ENCODE measurements around the gene SLC2A4RG. TPM values are rescaled to one million over a fixed set of nuclear protein-coding genes. Genes with fewer than 3 reads are reported as not detected.

The SLC2A4RG gene
- total RNA-seq, 2 donors from 2014 or later, result 41.2 to 48.0 TPM

DNA sequence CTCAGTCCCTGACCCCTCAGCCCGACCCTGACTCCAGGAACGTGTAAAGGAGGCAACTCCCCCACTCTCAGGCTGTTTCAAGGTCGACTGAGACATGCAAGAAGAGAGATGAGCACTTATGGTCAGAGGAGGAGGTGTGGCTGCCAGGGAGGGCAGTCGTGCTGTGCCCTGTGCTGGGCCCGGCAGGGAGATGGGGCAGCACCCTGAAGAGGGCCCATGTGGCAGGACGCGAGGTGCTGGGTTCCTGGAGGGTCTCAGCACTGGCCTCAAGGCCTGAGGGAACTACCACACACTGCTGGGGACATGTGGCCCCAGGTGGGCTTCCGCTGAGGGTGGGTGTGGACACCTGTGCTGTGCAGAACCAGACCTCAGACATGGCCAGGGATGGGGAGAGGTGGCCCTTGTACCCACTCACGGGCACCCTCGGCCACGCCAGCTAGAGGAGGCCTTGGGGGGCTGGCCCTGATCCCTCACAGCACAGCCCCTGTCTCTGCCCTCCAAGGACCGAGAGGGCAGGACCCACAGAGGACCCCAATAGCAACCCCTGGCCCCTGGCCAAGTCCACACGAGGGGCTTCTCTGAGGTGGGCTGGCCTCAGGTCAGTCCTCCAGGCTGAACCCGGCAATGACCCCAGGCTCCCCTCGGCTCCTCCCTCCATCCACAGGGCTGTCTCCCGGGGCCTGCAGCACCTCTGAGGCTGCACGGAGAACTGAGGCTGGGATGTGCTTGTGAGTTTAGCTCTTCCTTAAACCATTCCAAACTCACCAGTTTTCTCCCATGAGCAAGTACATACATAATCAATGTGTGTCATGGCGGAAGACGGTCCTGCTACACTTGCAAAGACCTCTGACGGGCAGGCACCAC lies 8.7 kb downstream of the SLC2A4RG start:
- DNase-seq (no peak), ATAC-seq (no peak)
- intact Hi-C loops (cut with DNase I, micrococcal nuclease), result no loop called here

DNA sequence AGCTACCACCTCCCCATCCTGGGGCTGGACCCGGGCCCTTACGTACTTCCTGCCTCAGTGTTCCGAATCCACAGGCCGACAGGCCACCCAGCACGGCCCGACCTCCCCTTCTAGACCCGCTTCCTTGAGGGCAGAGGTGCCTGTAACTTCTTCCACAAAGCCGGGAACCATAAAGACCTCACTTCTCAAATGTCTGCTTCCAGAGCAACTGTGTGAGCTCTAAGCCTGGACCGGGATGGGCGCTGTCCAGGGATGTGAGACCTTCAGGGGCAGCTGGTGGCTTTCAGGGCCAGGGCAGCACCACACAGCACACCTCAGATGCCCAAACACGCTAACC lies 9.3 kb downstream of the SLC2A4RG start:
- no peak for ATAC-seq
- no peak for DNase-seq
- intact Hi-C loops (cut with DNase I, micrococcal nuclease), result no loop called here

DNA sequence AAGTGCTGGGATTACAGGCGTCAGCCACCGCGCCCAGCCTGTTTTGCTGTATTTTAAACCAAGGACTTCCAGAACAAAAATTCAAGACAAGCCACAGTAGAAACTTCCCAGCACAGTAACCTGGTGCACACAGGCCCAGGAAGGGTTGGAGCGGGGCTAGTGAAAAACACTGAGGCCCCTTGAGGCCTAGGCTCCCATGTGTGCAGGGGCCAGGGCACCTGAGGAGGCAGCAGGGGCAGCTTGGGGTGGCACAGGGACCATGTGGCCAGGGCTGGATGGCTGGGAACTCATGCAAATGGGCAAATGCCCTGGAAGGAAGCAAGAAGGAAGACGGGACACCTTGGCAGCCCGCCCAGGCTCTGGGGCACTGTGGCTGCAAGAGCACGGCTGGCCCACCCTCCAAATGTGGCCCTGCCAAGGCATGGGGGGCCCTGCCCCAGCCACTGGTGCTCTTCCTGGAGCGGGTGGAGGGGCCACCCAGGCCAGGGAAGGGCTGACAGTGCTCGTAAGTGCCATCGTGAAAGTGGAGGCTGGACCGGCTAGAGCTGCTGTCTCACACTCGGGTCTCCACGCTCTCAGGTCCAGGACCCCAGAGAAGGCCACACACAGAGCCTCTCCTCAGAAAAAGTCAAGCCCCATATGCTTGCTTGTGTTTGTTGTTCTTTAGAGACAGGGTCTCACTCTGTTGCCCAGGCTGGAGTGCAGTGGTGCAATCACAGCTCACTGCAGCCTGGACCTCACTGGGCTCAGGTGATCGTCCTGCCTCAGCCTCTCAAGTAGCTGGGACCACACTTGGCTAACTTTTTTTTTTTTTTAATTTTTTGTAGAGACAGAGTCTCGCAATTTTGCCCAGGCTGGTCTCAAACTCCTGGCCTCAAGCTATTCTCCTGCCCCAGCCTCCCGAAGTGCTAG lies 10.3 kb downstream of the SLC2A4RG start:
- no peak for DNase-seq
- intact Hi-C loops (cut with DNase I, micrococcal nuclease), result no loop called here

DNA sequence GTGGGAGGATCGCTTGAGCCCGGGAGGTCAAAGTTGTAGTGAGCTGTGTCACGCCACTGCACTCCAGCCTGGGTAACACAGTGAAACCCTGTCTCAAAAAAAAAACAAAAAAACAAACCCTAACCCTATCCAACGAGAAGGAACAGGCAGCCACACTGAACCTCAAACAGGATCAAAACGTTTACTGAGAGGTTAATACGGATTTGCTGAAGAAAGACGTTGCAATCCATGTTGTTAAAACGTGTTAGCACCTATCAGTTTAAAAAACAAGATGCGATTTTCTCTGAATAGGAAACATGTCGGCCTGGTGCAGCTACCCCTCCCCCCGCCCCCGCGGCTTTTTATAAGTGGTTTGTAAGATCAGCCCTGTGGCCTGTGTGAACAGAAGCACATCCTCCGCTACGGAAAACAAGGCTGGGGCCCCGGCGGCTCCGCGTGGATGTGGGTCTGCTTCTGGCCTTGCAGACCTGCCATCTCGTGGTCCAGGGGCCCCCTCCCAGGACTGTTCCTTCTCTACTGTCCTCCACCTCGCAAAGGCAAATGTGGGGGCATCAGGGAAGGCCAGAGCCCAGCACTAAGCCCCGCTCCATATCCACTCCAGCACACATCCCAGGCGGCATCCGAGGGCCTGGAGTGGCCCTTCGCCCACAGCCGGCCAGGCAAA lies 11.4 kb downstream of the SLC2A4RG start:
- ATAC-seq (no peak), DNase-seq (no peak)
- intact Hi-C loops (cut with DNase I, micrococcal nuclease), result no loop called here

More for the DNA sequence above, 10.3 kb downstream of the SLC2A4RG start:
- ATAC-seq, result no peak

DNA sequence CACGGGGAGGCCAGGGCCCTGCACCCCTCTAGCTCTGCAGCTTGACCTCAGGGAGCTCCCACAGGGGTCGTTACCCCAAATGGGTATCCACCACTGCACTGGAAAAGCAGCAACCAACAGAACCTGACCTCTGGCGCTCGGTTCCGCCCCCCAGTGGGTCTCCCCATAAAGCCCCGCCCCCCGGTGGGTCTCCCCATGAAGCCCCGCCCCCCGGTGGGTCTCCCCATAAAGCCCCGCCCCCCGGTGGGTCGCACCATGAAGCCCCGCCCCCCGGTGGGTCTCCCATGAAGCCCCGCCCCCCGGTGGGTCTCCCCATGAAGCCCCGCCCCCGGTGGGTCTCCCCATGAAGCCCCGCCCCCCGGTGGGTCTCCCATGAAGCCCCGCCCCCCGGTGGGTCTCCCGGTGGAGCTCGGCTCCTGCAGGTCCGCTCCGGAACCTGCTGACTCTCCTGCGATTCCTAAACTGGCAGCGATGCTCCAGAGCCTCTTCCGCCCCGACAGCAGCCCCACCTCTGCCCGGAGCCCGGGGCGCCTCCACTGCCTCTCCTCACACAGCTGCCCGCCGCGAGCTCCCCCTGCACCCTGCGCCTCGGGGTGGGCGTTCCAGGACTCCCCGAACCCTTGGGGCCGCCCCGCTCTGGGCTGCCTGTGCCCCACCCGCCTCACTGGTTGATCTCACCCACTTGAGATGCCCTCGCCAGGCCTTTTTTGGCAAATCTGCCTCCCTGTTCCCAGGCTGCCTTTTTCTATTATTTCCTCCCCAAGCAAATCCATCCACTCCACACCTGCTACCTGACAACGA lies 12.1 kb downstream of the SLC2A4RG start:
- ATAC-seq (no peak), DNase-seq (no peak)
- intact Hi-C loops (cut with DNase I, micrococcal nuclease), result no loop called here

DNA sequence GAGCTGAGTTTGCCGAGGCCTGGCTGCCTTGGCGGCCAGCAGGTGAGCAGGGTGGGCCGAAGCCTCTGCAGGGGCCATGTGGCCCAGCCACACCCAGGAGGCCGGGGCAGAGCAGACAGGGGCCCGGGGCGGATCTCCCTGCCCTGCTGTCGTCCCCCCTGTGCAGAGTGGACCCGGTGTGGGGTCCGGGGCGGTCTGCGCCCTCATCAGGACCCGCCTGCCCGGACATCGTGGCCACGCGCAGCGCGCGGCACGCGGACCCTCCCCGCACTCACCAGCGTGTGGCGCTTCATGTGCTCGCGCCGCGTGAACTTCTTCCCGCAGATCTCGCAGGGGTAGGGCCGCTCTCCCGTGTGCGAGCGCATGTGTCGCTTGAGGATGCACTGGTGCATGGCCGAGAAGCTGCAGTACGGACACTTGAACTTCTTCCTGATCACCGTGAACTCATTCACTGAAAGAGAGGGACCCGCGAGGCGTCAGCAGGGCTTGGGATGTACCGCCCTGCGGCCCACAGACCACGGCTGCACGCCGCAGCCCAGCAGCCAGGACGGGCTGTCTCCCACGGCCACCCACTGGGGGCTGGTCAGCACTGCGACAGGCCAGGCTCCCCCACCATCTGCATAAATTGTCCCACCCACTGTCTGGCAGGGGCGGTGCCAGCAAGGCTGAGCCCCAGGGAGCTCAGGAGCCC lies 13.0 kb downstream of the SLC2A4RG start:
- no peak for DNase-seq
- intact Hi-C loops (cut with DNase I, micrococcal nuclease), result no loop called here
- ATAC-seq, result no peak

DNA sequence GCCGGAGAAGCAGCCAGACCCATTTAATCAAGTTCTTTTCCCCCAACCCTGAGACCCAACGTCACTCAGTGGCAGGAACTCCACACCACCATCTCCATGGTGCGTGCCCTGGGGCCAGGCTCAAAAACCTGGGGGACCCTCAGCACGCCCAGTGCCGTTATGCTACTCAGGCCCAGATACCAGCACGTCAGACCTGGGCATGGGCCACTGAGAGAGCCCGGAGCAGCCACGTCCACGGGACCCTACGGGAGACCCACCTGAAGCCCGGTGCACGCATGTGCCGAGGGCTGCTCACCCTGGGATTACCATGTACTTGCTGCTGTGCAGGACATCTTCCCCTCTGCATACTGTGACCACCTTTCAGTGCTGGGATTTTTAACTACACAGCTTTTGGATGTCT lies 13.8 kb downstream of the SLC2A4RG start:
- intact Hi-C loops (cut with DNase I, micrococcal nuclease), result no loop called here
- DNase-seq (no peak), ATAC-seq (no peak)

DNA sequence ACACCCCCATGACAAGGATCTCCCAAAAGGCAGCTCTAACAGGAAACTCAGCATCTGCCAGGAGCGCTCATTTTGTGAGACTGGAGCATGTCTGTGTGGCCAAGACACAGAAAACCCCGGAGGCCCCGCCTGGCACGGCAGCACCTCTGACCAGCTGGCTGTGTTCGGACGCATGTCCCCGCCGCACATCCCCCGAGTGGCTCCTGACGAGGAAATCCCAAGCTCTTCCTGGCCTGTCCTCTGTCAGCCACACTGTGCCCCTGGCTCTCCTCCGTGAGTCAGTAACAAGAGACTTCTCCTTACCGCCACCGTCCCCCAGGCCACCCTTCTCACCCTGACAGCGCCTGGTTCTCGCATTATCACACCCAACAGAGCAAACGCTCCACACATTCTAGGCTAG lies 14.4 kb downstream of the SLC2A4RG start:
- intact Hi-C loops (cut with DNase I, micrococcal nuclease), result no loop called here
- ATAC-seq (no peak), DNase-seq (no peak)

DNA sequence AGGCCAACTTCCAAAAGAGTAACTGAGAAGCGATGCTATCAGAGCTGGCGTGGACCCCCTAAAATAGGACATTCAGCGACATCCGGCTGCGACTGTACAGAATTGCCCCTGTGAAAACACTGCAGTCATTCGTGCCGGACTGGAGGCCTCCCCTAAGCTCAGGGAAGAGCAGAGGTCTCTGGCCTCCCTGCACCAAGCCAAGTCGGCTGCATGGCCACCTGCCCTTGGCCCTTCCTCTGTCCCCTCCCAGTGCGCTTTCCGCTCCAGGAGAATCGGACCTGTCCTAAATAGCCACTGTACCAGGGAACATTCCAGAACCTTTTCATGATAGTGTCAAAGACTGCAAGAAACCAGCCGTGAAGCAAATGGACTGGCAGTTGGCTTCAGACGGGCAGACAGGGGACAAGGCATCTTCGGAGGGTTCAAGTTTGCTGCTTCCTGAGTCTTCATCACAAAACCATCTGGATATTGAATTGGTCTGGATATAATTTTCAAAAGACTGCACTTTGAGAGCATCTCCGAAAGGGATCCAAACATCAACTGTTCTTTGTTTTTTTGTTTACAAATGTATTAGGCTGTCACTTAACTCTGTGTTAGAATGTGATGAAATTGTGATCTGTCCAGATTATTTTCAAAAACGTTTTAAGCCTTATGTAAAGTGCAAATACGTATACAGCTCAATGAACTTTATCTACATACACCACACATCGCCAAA lies 16.5 kb downstream of the SLC2A4RG start:
- no peak for DNase-seq
- ATAC-seq, result no peak
- intact Hi-C loops (cut with DNase I, micrococcal nuclease), result no loop called here

DNA sequence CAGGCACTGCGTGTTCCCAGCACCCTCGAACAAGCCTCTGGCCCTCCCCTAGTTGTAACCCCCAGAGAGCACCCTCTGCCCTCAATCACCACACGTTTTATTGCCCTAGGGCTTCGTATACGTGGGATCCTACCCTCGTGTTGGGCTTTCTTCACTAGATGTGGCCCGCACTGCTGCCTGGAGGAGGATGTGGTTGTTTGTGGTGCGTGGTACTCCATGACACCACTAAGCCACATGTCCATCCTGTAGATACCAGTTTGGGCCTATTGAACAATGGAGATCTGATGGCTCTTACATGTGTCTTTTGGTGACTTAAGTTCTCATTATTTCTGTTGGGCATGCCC lies 17.0 kb downstream of the SLC2A4RG start:
- intact Hi-C loops (cut with DNase I, micrococcal nuclease), result no loop called here
- DNase-seq (no peak), ATAC-seq (no peak)

DNA sequence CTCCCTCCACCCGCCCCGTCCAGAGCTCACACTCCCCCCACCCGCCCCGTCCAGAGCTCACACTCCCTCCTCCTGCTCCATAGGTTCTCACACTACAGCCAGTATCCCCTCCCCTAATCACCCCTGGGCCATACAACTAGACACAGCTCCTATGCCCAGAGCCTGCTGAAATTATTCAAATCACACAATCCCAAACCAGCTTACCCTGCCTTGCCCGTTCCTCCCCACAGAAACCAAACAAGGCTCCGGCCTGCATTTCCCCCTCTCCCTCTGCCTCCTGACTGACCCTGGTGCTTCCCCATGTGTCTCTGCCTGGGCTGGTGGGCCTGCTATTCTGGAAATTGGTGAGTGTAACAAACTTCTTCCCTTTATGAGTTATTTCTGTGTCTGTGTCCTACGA lies 18.6 kb downstream of the SLC2A4RG start:
- ATAC-seq, result no peak
- intact Hi-C loops (cut with DNase I, micrococcal nuclease), result no loop called here
- no peak for DNase-seq

DNA sequence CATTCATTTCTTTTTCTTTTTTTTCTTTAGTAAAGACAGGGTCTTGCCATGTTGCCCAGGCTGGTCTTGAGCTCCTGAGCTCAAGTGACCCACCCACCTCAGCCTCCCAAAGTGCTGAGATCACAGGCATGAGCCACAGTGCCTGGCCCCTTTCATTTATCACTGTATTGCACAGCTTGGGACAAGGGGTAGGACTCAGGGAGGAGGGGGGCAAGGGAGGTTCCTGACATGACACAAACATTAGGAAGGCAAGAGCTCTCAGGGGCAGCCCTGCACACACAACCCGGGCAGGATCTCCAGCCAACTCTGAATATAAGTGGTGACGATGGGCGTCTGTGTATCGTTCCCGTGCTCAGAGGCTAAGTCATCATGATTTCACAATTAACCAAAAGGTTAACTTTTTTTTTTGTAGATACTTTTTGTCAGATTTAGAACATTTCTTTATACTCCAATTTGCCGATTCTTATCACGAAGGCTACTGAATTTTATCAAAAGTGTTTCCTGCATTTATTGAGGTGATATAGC lies 19.9 kb downstream of the SLC2A4RG start:
- no peak for DNase-seq

DNA sequence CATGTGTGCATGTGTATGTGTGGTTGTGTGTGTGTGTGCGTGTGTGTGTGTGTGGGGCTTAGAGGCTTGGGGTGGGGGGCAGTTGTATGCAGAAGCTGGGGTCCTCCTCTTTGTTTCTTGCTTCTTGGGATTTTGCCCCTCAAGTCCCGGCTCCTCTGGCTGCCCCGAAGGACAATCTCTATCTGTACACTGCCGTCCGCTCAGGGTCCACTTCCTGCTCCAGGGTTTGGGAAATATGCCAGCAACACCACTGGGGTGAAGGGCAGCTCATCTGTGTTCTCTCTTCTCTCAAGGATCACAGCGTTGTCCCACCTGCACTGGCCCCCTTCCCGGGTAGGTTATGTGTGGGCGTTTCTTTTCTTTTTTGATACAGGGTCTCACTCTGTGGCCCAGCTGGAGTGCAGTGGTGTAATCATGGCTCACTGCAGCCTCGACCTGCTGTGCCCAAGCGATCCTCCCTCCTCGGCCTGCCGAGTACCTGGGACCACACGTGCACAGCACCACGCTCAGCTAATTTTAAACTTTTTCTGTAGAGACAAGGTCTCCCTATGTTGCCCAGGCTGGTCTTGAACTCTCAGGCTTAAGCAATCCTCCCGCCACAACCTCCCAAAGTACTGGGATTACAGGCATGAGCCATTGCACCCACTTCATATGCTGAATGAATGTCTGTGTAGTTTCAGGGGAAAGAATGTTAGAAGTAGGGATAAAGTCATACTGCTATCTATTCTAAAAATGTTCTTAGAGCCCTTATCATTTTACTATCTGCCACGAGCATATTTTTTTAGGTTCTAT lies 25.7 kb downstream of the SLC2A4RG start:
- DNase-seq (no peak), ATAC-seq (no peak)
- intact Hi-C loops (cut with DNase I, micrococcal nuclease), result no loop called here

More for the DNA sequence above, 19.9 kb downstream of the SLC2A4RG start:
- no peak for ATAC-seq
- intact Hi-C loops (cut with DNase I, micrococcal nuclease), result no loop called here

DNA sequence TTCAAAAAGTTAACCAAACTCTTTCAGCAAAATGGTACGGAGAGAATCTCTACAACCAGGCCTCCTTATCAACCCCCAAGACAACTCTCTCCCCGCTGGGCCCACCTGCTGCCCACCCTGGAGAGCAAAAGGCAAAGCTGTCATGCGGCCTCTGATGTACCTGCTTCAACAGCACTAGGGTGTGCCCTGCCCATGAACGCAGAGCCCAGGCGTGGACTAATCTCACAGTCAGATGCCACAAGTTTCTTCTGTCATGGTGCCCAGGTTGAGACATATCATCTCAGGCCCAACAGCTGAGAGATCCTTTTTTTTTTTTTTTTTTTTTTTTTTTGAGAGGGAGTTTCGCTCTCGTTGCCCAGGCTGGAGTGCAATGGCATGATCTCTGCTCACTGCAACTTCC lies 26.3 kb downstream of the SLC2A4RG start:
- intact Hi-C loops (cut with DNase I, micrococcal nuclease), result no loop called here
- ATAC-seq (no peak), DNase-seq (no peak)

DNA sequence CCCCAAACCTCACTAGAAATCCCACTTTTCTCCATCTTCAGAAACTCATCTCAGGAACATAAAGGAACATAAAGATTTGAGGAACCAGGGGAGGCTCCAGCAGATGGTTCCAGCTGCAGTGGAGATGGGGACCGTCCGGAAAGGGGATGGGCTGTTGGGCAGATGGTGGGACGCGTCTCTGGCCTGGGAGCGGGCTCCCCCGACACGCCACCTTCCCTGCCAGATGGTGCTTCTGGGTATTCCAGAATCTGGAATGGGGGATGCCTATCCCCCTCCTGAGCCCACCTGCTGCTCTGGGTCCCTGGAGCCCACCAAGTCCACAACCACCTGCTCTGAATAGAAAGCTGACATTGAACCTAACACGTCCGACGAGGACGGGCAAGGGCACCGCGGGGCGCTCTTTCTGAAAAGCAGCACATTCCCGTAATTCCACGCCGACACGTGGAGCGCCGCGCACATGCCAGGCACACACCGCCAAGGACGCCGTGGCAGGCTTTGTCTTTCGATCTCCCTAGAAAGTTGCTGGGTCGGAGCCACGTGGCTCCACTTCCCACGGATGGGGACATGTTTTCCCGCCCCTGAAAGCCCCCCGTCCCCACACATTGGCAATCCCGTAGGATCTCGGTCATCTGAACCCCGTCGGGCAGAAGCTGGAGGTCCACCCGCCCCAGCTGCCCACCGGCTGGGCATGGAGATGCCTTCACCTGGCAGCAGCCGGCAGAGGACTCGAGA lies 27.3 kb downstream of the SLC2A4RG start:
- intact Hi-C loops (cut with DNase I, micrococcal nuclease), result no loop called here
- DNase-seq, result no peak
- ATAC-seq, result no peak

DNA sequence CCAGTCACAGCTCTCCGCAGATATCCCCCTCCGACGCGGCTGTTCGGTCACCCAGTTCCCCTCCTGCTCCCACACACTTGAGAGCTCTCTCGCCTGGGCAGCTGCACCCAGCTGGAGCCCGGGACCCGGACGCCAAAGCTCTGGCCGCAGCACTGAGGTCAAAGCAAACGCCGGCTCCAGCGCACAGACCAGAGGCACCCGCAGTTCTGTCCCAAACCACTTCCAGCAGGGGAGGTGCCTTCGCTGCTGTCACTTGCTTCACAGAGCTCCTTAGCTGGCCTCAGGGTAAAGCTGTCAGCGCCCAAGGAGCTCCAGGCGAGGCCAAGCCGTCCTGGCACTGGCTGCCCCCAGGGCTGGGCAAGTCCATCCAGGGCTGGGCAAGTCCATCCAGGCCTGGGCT lies 27.9 kb downstream of the SLC2A4RG start:
- ATAC-seq (no peak), DNase-seq (peak in 1 of 2 donors; percentile 31)
- intact Hi-C loops (cut with DNase I, micrococcal nuclease), result no loop called here

All from left colon (tissue), 2 donors.